SK-N-SH treated with all-trans-retinoic acid at 6 μM for 48 hours (cell line): Measurements from ENCODE around the gene ZBTB24.

Source experiments
- ARNTL ChIP-seq: fragments of 450-650 bp; formaldehyde crosslinking; IDR thresholded peaks from 2 replicates; pipeline ENCODE4 v1.5.0; 2020; ENCODE audit warnings: low read depth, mild to moderate bottlenecking, moderate library complexity, borderline replicate concordance
- BACH2 ChIP-seq: fragments of 250-450 bp; sonication (Bioruptor Pico); IDR thresholded peaks from 2 replicates; pipeline ENCODE4 v1.9.0; 2021; ENCODE audit warnings: mild to moderate bottlenecking, borderline replicate concordance
- CSDC2 ChIP-seq: fragments of 250-450 bp; sonication (Bioruptor Pico); IDR thresholded peaks from 2 replicates; pipeline ENCODE4 v1.5.0; 2020; ENCODE audit warnings: mild to moderate bottlenecking, moderate library complexity
- RARB ChIP-seq: fragments of 250-450 bp; sonication (Bioruptor Pico); IDR thresholded peaks from 2 replicates; pipeline ENCODE4 v1.8.0; 2021; ENCODE audit warnings: mild to moderate bottlenecking, moderate library complexity
- TCF4 ChIP-seq: fragments of 250-450 bp; sonication (Bioruptor Pico); IDR thresholded peaks from 2 replicates; pipeline ENCODE4 v1.8.0; 2021; ENCODE audit warnings: mild to moderate bottlenecking, moderate library complexity, borderline replicate concordance
- TOX ChIP-seq: fragments of 250-450 bp; sonication (Bioruptor Pico); IDR thresholded peaks from 2 replicates; pipeline ENCODE4 v1.8.0; 2021; ENCODE audit warnings: mild to moderate bottlenecking, moderate library complexity, borderline replicate concordance
- ZC3H10 ChIP-seq: fragments of 250-450 bp; sonication (Bioruptor Pico); IDR thresholded peaks from 2 replicates; pipeline ENCODE4 v1.5.1; 2021; ENCODE audit warnings: mild to moderate bottlenecking, moderate library complexity
- ZFP3 ChIP-seq: fragments of 250-450 bp; sonication (Bioruptor Pico); IDR thresholded peaks from 2 replicates; pipeline ENCODE4 v1.5.0; 2020; ENCODE audit warnings: mild to moderate bottlenecking, moderate library complexity
- ZFP30 ChIP-seq: fragments of 450-650 bp; formaldehyde crosslinking; IDR thresholded peaks from 2 replicates; pipeline ENCODE4 v1.5.0; 2022; ENCODE audit warnings: mild to moderate bottlenecking, moderate library complexity
- ZNF70 ChIP-seq: fragments of 450-650 bp; formaldehyde crosslinking; IDR thresholded peaks from 2 replicates; pipeline ENCODE4 v1.5.0; 2020; ENCODE audit warnings: mild to moderate bottlenecking, moderate library complexity
- TF ChIP-seq, protein P1 (sequence below): fragments of 250-450 bp; sonication (Bioruptor Pico); IDR thresholded peaks from 2 replicates; pipeline ENCODE4 v1.5.1; 2020; ENCODE audit warnings: low read depth, mild to moderate bottlenecking, moderate library complexity
- TF ChIP-seq, protein P2 (sequence below): fragments of 250-450 bp; sonication (Bioruptor Pico); IDR thresholded peaks from 2 replicates; pipeline ENCODE4 v1.8.0; 2020; ENCODE audit warnings: mild to moderate bottlenecking, moderate library complexity, borderline replicate concordance
- TF ChIP-seq, protein P3 (sequence below): fragments of 250-450 bp; sonication (Bioruptor Pico); IDR thresholded peaks from 2 replicates; pipeline ENCODE4 v1.5.1; 2021; ENCODE audit warnings: mild to moderate bottlenecking, moderate library complexity

DNA sequence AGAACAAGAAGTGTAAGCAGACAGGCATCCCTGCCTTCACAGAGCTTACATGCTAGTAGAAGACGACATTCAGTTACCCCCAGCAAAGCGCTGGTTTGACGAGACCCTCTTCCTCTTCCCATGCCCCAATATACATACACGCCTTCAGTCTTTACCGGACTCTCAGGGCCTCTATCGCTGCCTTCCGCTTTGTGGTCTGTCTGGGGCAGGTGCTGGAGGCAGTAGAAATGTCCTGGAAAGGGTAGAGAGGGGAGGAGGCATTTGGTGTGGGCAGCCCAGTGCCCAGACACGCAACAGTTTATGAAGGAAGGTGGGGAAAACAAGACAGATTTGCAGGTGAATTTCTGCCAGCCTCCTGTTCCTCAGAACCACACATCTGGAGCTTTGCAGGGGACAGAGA, 36.5 kb downstream of the ZBTB24 start:
- no peak for TF ChIP-seq TCF4
- TF ChIP-seq BACH2 (CRISPR knock-in tag): no peak
- TF ChIP-seq, protein P1, sequence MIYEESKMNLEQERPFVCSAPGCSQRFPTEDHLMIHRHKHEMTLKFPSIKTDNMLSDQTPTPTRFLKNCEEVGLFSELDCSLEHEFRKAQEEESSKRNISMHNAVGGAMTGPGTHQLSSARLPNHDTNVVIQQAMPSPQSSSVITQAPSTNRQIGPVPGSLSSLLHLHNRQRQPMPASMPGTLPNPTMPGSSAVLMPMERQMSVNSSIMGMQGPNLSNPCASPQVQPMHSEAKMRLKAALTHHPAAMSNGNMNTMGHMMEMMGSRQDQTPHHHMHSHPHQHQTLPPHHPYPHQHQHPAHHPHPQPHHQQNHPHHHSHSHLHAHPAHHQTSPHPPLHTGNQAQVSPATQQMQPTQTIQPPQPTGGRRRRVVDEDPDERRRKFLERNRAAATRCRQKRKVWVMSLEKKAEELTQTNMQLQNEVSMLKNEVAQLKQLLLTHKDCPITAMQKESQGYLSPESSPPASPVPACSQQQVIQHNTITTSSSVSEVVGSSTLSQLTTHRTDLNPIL: no peak
- TF ChIP-seq ZFP3 (CRISPR knock-in tag): no peak
- no peak for TF ChIP-seq CSDC2
- no peak for TF ChIP-seq ZFP30 (CRISPR knock-in tag)
- TF ChIP-seq RARB (CRISPR knock-in tag): no peak
- TF ChIP-seq ZC3H10 (CRISPR knock-in tag): no peak
- no peak for TF ChIP-seq TOX (CRISPR knock-in tag)
- TF ChIP-seq, protein P2, sequence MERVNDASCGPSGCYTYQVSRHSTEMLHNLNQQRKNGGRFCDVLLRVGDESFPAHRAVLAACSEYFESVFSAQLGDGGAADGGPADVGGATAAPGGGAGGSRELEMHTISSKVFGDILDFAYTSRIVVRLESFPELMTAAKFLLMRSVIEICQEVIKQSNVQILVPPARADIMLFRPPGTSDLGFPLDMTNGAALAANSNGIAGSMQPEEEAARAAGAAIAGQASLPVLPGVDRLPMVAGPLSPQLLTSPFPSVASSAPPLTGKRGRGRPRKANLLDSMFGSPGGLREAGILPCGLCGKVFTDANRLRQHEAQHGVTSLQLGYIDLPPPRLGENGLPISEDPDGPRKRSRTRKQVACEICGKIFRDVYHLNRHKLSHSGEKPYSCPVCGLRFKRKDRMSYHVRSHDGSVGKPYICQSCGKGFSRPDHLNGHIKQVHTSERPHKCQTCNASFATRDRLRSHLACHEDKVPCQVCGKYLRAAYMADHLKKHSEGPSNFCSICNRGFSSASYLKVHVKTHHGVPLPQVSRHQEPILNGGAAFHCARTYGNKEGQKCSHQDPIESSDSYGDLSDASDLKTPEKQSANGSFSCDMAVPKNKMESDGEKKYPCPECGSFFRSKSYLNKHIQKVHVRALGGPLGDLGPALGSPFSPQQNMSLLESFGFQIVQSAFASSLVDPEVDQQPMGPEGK: no peak
- no peak for TF ChIP-seq ZNF70 (CRISPR knock-in tag)
- TF ChIP-seq, protein P3, sequence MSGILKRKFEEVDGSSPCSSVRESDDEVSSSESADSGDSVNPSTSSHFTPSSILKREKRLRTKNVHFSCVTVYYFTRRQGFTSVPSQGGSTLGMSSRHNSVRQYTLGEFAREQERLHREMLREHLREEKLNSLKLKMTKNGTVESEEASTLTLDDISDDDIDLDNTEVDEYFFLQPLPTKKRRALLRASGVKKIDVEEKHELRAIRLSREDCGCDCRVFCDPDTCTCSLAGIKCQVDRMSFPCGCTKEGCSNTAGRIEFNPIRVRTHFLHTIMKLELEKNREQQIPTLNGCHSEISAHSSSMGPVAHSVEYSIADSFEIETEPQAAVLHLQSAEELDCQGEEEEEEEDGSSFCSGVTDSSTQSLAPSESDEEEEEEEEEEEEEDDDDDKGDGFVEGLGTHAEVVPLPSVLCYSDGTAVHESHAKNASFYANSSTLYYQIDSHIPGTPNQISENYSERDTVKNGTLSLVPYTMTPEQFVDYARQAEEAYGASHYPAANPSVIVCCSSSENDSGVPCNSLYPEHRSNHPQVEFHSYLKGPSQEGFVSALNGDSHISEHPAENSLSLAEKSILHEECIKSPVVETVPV (CRISPR knock-in tag): no peak
- TF ChIP-seq ARNTL (CRISPR knock-in tag): no peak
